GM19025 (cell line): ENCODE data around the gene LRRC47.
"Not testable (repeated sequence)": the region's sequence is repeated elsewhere in the genome, so short reads cannot be mapped to it uniquely, and the experiment has no call there.

ENCODE experiments used
- ATAC-seq: cut with Tn5 transposase; IDR thresholded peaks from one replicate; pipeline ENCODE4 v1.9.1; 2021; ENCODE audit warnings: mild to moderate bottlenecking, low read depth, moderate library complexity; ENCODE audit not compliant: unreplicated experiment

The LRRC47 gene

GRCh38 chr1:3816331-3817137, 20.2 kb upstream of the LRRC47 start:
- ATAC-seq: no peak

GRCh38 chr1:3814771-3815561, 18.7 kb upstream of the LRRC47 start:
- ATAC-seq: no peak

- no peak for ATAC-seq
These were observed 17.8 kb upstream of the LRRC47 start for GRCh38 chr1:3814065-3814464.

DNA sequence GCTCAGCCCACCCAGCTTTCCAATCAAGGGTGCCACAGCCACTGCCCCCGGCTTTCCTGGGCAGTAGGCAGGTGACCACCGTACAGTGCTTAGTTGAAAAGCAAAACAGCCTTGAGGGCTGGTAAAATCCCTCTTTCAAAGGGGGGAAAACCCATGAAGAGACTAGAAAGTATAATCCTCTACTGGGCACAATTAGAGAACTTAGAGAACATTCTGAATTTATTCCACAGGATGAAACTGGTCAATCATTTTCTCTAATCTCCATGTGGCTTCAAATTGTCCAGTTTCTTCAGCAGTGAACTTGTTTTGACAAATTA, 15.3 kb upstream of the LRRC47 start:
- no peak for ATAC-seq

GRCh38 chr1:3810149-3810761, 14.0 kb upstream of the LRRC47 start:
- not testable (repeated sequence) for ATAC-seq

- no peak for ATAC-seq
These were observed 13.4 kb upstream of the LRRC47 start for GRCh38 chr1:3809680-3810079.

GRCh38 chr1:3807769-3808168, 11.5 kb upstream of the LRRC47 start:
- ATAC-seq: no peak

GRCh38 chr1:3805038-3805437, 8.7 kb upstream of the LRRC47 start:
- no peak for ATAC-seq

DNA sequence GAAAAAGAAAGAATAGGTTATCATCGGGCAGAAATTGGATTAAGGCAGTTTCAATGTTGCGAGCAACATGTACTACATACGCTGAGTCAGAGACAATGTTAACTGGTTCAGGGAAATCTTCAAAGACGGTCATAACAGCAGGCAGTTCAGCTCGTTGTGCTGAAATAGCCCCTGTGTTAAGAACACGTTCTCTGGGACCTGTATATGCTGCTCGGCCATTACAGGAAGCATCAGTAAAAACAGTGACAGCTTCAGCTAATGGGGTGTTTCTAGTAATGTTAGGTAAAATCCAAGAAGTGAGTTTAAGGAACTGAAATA, 8.3 kb upstream of the LRRC47 start:
- not testable (repeated sequence) for ATAC-seq

DNA sequence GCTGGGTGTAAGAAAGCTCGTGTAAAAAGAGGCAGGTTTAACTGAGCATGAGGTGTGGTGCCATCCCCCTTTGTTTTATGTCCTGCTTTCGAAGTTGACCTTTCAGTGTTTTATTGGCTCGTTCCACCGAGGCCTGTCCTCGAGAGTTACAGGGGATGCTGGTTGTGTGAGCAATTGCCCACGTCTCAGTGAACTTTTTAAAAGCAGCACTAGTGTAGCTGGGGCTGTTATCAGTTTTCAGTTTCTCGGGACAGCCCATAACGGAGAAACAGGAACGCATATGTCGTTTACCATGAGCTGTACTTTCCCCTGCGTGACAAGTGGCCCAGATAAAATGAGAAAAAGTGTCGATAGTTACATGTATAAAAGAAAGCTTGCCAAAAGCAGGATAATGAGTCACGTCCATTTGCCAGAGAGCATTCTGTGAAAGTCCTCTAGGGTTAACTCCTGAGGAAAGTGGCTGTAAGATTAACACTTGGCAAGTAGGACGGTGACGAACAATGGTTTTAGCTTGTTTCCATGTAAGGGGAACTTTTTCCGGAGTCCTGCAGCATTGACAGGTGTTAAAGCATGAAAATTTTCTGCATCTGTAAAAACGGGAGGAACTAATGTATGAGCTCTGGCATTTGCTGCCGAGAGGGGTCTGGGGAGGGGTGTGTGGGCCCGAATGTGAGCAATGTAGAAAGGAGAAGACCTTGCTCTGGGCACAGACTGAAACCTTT, 7.8 kb upstream of the LRRC47 start:
- no peak for ATAC-seq

DNA sequence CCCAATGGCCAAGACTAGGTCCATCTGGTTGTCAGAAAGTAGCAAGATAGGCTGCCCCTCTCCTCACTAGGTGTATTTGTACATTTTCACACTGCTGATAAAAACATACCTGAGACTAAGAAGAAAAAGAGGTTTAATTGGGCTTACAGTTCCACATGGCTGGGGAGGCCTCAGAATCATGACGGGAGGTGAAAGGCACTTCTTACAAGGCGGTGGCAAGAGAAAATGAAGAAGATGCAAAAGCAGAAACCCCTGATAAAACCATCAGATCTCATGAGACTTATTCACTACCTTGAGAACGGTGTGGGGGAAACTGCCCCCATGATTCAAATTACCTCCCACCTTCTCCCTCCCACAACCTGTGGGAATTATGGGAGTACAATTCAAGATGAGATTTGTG, 4.5 kb upstream of the LRRC47 start:
- not testable (repeated sequence) for ATAC-seq

DNA sequence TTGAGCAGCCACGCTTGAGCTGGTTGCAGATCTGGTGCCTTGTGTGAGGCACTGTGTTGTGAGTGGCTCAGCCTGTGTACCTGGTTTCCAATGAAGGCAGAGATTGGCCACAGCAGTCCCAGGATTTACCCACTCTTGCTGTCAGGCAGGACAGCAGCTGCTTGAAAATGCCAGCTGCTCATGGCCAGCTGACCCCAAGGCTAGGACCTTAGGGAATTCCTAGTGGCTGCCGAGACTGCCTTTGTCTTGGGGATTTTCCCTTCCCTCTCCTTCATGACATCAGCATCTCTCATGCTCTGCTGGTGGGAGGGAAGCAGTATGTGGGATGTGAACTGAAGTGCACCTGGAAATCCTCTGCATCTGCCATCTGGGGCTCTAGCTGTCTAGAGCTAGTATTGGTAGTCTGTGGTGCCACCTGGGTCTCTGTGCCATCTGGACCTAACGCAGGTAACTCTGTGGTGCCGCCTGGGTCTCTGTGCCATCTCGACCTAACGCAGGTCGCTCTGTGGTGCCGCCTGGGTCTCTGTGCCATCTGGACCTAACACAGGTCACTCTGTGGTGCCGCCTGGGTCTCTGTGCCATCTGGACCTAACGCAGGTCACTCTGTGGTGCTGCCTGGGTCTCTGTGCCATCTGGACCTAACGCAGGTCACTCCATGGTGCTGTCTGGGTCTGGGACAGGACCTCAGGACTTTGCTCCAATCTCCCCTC, 3.8 kb upstream of the LRRC47 start:
- no peak for ATAC-seq

DNA sequence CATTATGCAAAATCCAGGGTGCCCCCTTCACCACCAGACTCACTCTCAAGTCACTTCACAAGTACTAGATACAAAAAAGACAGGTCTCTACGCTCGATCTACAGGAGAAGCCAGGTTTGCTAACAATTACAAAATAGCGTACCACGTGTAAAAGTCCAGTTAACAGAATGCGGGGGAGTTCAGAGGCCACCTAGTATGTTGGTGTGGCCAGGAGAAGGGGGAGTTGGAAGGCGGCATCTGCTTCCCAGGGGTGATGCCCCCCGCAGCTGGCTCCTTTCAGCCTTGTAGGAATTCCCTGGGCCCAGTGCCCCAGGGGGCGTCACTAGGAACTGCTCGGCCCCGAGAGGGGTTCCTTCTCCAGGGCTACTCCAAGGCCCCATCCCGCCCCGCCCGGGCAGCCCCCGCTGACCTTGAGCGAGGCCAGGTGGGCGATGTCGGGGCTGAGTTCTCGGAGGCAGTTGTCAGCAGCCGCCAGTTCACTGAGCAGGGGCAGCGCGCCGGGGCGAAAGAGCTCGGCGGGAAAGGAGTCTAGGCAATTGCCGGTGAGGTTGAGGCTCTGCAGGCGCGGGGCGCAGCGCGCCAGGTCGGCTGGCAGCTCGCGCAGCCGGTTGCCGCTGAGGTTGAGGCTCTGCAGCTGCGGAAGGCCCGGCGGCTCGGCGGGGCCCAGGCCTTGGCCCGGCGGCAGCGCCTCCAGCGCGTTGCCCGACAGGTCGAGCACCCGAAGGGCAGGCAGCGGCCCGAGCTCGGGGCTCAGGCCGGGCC, 664 bp downstream of the LRRC47 start:
- ATAC-seq: no peak

GRCh38 chr1:3790952-3791351, 5.3 kb downstream of the LRRC47 start:
- no peak for ATAC-seq

GRCh38 chr1:3790500-3790923, 5.8 kb downstream of the LRRC47 start:
- ATAC-seq: no peak

DNA sequence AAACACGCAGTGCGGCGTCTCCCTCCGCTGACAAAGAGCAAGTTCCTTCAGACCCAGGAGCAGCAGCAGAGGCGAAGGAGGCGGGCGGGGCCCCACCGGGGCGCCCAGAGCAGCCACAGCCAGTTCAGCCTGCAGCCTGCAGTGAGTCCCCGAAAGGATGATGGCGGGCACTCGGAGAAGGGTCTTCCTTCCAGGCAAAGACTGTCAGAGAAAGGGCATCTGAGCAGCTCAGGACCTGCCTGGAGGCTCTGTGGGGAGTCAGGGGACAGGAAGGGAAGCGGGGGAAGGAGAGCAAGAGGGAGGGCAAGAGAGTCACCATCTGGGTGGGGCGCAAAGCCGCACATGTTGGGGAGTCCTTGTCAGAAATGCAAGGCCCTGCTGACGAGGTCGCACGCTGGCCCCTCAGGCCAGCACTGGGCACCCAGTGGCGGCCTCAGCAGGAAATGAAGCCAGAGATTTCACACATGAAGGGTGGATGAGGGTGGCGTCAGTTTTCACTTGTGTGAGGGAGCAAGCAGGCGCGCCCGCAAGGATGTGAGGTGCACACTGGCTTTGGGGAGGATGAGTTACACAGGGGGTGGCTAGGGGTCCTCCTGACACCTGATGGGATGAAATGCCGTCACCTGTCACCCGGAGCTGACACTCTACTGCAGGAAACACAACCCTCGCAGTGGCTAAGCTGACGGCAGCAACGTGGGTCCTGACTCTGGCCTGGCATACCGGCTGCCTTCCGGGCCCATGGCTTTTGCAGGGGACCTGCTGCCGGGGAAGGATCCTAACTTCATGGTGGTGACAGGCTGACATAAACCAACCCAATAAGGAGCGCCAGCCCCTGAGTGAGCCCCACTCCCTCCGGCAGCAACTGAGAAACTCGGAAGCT, 6.6 kb downstream of the LRRC47 start:
- ATAC-seq: no peak

- no peak for ATAC-seq
These were observed 7.4 kb downstream of the LRRC47 start for GRCh38 chr1:3788756-3789420.
